ENCODE results near the gene ZNF507. TPM values are rescaled to one million over a fixed set of nuclear protein-coding genes. Genes with fewer than 3 reads are reported as not detected.

ZNF507 gene
- total and polyA plus RNA-seq, 12 donors: 4.3 to 23.2 (median 14.7) TPM

DNA sequence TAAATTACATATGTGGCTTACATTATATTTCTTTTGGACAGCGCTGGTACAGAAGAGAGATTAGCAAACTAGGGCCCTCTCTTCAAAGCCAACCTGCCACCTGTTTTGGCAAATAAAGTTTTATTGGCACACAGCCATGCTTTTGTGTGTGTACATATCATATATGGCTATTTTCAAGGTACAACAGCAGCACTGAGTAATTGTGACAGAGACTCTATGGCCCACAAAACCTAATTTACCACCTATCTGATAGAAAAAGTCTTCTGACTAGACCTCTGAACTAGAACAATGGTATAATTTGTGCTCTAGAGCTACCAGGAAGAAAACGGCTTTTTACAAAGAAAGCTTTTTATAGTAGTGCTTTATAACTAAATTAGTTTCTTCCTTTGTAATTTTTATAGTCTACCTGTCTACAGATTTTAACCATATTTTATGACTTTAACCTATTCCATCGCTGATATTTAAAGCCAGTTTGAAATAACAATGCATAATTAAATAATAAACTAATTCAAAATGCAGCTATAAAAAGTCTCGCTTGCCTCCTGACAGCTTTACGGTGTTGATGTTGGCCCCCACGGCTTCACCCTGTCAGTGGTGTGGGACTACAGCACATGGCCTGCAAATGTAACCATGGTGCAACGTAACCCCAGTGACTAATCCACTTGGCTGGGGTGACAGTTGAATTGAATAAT, 42.4 kb downstream of the ZNF507 start:
- intact Hi-C loops (cut with DNase I): no loop called here
- no peak for DNase-seq
- Histone ChIP-seq H3K27ac (no peak overlapping the region), H3K36me3 (replicated peaks in 1 of 2) (peaks cover 0 to 8% of the 10 kb centered on the region in 2 donors), H3K9me3 (replicated peaks in 1 of 3) (no peaks in the 10 kb centered on the region), H3K27me3 (no peaks in the 10 kb centered on the region), H3K4me3 (no peak overlapping the region), H3K4me1 (replicated peaks in 1 of 2) (no peaks in the 10 kb centered on the region)
- WGBS, 4 donors: 77 to 82% (median 79%) methylated on average over 7 of the region's 7 CpGs
- no peak for TF ChIP-seq POLR2A (IDR thresholded peaks at IDR 0.05)
- TF ChIP-seq, protein P1, sequence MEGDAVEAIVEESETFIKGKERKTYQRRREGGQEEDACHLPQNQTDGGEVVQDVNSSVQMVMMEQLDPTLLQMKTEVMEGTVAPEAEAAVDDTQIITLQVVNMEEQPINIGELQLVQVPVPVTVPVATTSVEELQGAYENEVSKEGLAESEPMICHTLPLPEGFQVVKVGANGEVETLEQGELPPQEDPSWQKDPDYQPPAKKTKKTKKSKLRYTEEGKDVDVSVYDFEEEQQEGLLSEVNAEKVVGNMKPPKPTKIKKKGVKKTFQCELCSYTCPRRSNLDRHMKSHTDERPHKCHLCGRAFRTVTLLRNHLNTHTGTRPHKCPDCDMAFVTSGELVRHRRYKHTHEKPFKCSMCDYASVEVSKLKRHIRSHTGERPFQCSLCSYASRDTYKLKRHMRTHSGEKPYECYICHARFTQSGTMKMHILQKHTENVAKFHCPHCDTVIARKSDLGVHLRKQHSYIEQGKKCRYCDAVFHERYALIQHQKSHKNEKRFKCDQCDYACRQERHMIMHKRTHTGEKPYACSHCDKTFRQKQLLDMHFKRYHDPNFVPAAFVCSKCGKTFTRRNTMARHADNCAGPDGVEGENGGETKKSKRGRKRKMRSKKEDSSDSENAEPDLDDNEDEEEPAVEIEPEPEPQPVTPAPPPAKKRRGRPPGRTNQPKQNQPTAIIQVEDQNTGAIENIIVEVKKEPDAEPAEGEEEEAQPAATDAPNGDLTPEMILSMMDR (IDR thresholded peaks at IDR 0.05): no peak

DNA sequence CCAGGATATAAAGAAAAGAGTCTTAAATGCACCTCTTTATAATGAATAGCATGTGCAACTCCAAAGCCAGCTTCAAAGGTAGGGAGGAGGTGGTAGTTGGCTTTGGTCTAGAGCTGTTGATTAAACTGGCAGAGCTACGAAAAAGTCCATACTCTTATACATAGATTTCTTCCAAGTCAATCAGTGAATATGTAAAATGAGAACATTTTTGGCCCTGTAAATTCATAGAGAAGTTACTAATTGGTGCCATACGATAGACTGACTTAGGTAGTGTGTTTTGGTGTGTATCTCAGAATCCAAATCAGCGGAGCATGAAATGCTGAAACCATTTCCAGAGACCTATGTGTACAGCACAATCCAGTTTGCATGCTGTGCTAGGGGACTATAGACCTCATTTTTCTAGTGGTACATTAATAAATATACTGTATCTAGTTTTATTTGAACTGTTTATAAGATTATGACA, 43.0 kb downstream of the ZNF507 start:
- Histone ChIP-seq H3K27me3 (no peaks in the 10 kb centered on the region), H3K4me3 (no peak overlapping the region), H3K4me1 (replicated peaks in 1 of 2) (no peaks in the 10 kb centered on the region), H3K27ac (no peak overlapping the region), H3K36me3 (replicated peaks in 1 of 2) (peaks cover 0 to 3% of the 10 kb centered on the region in 2 donors), H3K9me3 (replicated peaks in 1 of 3) (no peaks in the 10 kb centered on the region)
- intact Hi-C loops (cut with DNase I): no loop called here
- WGBS, 4 donors: 95 to 99% (median 97%) methylated on average over 3 of the region's 3 CpGs
- no peak for DNase-seq
- TF ChIP-seq POLR2A (IDR thresholded peaks at IDR 0.05): no peak
- TF ChIP-seq, protein P1 (IDR thresholded peaks at IDR 0.05): no peak

DNA sequence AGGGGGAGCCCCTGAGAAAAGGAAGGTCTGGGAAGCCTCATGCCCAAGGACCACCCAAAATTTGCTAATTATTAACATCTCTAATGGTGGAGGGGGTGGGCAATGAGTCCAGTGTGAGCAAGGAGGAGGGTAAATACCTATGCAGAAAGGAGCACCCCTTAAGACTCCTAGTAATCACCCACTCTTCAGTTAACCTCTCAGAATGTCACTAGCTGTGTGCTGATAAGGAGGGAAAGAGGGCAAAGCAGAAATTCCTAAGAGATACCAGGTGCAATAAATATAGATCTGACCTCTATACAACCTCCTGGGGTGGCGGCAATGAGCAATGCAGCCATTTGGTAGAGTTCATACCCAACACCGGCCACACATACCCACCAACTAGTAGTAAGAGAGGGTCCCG, 47.5 kb downstream of the ZNF507 start:
- no peak overlapping the region for H3K27ac ChIP-seq
- no peak overlapping the region for H3K4me3 ChIP-seq
- H3K36me3 ChIP-seq (replicated peaks in 1 of 2): no peaks in the 10 kb centered on the region
- TF ChIP-seq, protein P1 (IDR thresholded peaks at IDR 0.05): no peak
- no peak for TF ChIP-seq POLR2A (IDR thresholded peaks at IDR 0.05)
- no peak for DNase-seq
- H3K4me1 ChIP-seq (replicated peaks in 1 of 2): no peaks in the 10 kb centered on the region
- intact Hi-C loops (cut with DNase I): no loop called here
- H3K9me3 ChIP-seq (replicated peaks in 1 of 3): no peaks in the 10 kb centered on the region
- WGBS, 4 donors: 86 to 93% (median 91%) methylated on average over 3 of the region's 3 CpGs
- no peaks in the 10 kb centered on the region for H3K27me3 ChIP-seq

DNA sequence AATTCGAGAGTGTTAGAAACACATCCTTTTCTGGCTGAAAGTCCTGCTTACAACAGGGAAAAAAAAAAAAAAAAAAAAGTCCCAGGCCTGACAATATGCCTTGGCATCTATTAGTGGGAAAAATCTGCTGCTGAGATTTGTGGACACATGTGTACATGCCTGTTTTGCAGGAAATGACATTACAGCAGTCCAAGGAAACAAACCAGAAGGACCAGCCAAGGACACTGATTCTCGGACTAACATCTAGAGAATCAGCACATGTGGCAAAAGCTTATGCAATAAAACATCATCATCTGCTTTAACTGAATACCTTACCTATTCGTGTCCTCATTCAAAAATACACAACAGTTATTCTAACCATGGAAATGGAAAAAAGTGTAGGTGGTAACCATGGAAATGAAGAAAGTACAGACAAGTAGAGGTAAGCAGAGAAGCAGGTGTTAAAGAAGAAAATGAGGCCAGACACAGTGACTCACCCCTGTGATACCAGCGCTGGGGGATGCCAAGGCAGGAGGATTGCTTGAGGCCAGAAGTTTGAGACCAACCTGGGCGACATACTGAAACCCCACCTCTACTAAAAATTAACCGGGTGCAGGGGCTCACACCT, 50.7 kb downstream of the ZNF507 start:
- Histone ChIP-seq H3K9me3 (replicated peaks in 1 of 3) (no peaks in the 10 kb centered on the region), H3K27me3 (no peaks in the 10 kb centered on the region), H3K36me3 (replicated peaks in 1 of 2) (no peaks in the 10 kb centered on the region), H3K4me3 (no peak overlapping the region), H3K27ac (no peak overlapping the region), H3K4me1 (replicated peaks in 1 of 2) (no peaks in the 10 kb centered on the region)
- TF ChIP-seq, protein P1 (IDR thresholded peaks at IDR 0.05): no peak
- TF ChIP-seq POLR2A (IDR thresholded peaks at IDR 0.05): no peak
- intact Hi-C loops (cut with DNase I): no loop called here
- no peak for DNase-seq
- WGBS, 4 donors: 66 to 73% (median 70%) methylated on average over 6 of the region's 6 CpGs
